Right forelimb (tissue), 1 donor: ENCODE data around the gene MARK1.

Experiments
- DNase-seq: peaks from one replicate; pipeline ENCODE4 v3.0.0-alpha.2; 2018

Gene MARK1

GRCh38 chr1:220692436-220693228, 164.7 kb downstream of the MARK1 start:
- no peak for DNase-seq

GRCh38 chr1:220694866-220695382, 167.0 kb downstream of the MARK1 start:
- DNase-seq, result no peak

GRCh38 chr1:220695426-220695825, 167.5 kb downstream of the MARK1 start:
- no peak for DNase-seq

GRCh38 chr1:220696226-220696862, 168.4 kb downstream of the MARK1 start:
- DNase-seq, result no peak

- no peak for DNase-seq
These were observed 168.9 kb downstream of the MARK1 start for GRCh38 chr1:220696863-220697231.

GRCh38 chr1:220697326-220697725, 169.4 kb downstream of the MARK1 start:
- DNase-seq, result no peak

GRCh38 chr1:220698607-220699016, 170.7 kb downstream of the MARK1 start:
- DNase-seq, result no peak

- no peak for DNase-seq
These were observed 171.1 kb downstream of the MARK1 start for GRCh38 chr1:220699044-220699443.

- no peak for DNase-seq
These were observed 172.7 kb downstream of the MARK1 start for GRCh38 chr1:220700556-220701179.

GRCh38 chr1:220701974-220702373, 174.0 kb downstream of the MARK1 start:
- DNase-seq, result no peak

- no peak for DNase-seq
These were observed 174.9 kb downstream of the MARK1 start for GRCh38 chr1:220702733-220703270.

GRCh38 chr1:220703305-220703704, 175.4 kb downstream of the MARK1 start:
- no peak for DNase-seq

GRCh38 chr1:220705782-220706181, 177.8 kb downstream of the MARK1 start:
- no peak for DNase-seq

GRCh38 chr1:220706480-220706879, 178.5 kb downstream of the MARK1 start:
- no peak for DNase-seq

- DNase-seq, result no peak
These were observed 179.2 kb downstream of the MARK1 start for GRCh38 chr1:220707160-220707559.

- DNase-seq, result no peak
These were observed 180.3 kb downstream of the MARK1 start for GRCh38 chr1:220708244-220708643.

- no peak for DNase-seq
These were observed 181.2 kb downstream of the MARK1 start for GRCh38 chr1:220708936-220709801.

- DNase-seq, result no peak
These were observed 182.4 kb downstream of the MARK1 start for GRCh38 chr1:220710333-220710732.

GRCh38 chr1:220711056-220711809, 183.3 kb downstream of the MARK1 start:
- no peak for DNase-seq
